OCI-LY1 (cell line): Measurements from ENCODE around the gene SREBF1.

ENCODE experiments used
- EZH2 ChIP-seq: fragments of 200-600 bp; sonication (generic), shearing (Covaris generic); IDR thresholded peaks from 2 replicates; pipeline ENCODE4 v1.8.0; 2017; ENCODE audit warnings: borderline replicate concordance, mixed run types, mild to moderate bottlenecking, antibody characterized with exemption, low read length, moderate library complexity, mixed read lengths
- TF ChIP-seq, protein P1 (sequence below): fragments of 200-600 bp; sonication (generic), shearing (Covaris generic); IDR thresholded peaks from 2 replicates; pipeline ENCODE4 v1.5.1; 2017; ENCODE audit warnings: mild to moderate bottlenecking, antibody characterized with exemption, low read length, moderate library complexity, mixed read lengths

DNA sequence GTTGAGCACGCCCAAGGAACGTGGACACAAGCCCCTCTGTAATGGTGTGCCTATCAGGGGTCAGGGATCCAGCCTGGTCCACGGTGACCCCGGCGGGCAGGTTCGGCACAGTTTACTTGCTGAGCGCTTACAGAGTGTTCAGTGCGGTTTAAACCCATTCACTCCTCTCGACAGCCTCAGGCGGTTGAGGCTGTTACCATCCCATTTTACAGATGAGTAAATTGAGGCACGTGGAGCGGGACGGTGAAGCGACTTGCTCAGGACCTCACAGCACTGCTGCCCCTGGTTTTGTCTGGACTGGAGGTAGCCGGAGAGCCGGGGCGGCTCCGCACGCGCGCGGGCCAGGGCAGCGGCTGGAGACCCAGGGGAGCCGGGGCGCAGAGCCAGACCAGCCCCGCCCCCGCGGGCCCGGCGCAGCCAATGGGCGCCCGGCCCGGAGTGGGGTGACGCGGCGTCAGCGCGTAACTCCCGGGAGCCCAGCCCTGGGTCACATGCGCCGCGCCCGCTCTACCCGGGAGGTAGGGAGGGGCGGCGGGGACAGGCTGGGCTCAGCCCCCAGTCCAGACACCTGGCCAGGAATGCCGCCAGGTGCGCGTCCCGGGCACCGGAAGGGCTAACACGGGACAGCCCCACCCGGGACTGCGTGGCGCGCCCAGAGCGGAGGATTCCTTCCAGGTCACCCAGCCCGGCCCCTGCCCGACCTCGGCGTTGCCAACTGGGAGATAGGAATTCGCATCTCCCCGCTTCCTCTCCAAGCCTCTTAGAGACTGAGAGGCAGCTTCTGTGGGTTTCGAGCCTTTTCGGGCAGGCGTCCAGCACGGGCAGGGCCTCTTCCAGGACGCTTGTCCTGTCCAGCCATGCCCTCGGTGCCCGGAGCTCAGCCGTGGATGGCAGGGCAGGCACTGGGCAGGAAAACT, 3.3 kb upstream of the SREBF1 start:
- TF ChIP-seq, protein P1, sequence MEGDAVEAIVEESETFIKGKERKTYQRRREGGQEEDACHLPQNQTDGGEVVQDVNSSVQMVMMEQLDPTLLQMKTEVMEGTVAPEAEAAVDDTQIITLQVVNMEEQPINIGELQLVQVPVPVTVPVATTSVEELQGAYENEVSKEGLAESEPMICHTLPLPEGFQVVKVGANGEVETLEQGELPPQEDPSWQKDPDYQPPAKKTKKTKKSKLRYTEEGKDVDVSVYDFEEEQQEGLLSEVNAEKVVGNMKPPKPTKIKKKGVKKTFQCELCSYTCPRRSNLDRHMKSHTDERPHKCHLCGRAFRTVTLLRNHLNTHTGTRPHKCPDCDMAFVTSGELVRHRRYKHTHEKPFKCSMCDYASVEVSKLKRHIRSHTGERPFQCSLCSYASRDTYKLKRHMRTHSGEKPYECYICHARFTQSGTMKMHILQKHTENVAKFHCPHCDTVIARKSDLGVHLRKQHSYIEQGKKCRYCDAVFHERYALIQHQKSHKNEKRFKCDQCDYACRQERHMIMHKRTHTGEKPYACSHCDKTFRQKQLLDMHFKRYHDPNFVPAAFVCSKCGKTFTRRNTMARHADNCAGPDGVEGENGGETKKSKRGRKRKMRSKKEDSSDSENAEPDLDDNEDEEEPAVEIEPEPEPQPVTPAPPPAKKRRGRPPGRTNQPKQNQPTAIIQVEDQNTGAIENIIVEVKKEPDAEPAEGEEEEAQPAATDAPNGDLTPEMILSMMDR = no peak
- TF ChIP-seq EZH2 = no peak
